Uterus (tissue), 4 donors: ENCODE results near the gene ZMYND8. TPM values are rescaled to one million over a fixed set of nuclear protein-coding genes. Genes with fewer than 3 reads are reported as not detected.

Experiments used
- DNase-seq, 2 donors: peaks; one replicate each; pipeline ENCODE4 v3.0.0-alpha.2; 2019 to 2020
- H3K27ac ChIP-seq, 2 donors: fragments of 200-600 bp; sonication (generic); 1 replicate in 1 of 2; 2 replicates in 1 of 2; pipeline ENCODE4 v1.5.1; 2016 to 2018
- H3K27me3 ChIP-seq, 2 donors: fragments of 200-600 bp; sonication (generic); one replicate each; pipeline ENCODE4 v1.5.1; 2018 to 2019; ENCODE audit warnings: control low read depth in 1 of 2
- H3K36me3 ChIP-seq, 2 donors: fragments of 200-600 bp; sonication (generic); one replicate each; pipeline ENCODE4 v1.5.1; 2019; ENCODE audit warnings: control low read depth in 1 of 2
- H3K4me1 ChIP-seq, 2 donors: fragments of 200-600 bp; sonication (generic); one replicate each; pipeline ENCODE4 v1.5.1; 2018 to 2019; ENCODE audit warnings: control low read depth in 1 of 2
- H3K4me3 ChIP-seq, 2 donors: fragments of 200-600 bp; sonication (generic); 1 replicate in 1 of 2; 2 replicates in 1 of 2; pipeline ENCODE4 v1.5.1; 2018 to 2019; ENCODE audit warnings: mild to moderate bottlenecking in 1 of 2
- H3K9me3 ChIP-seq, 2 donors: fragments of 200-600 bp; sonication (generic); one replicate each; pipeline ENCODE4 v1.5.1; 2019; ENCODE audit warnings: control low read depth in 1 of 2
- POLR2A ChIP-seq, 2 donors: fragments of 450-650 bp; IDR thresholded peaks; one replicate each; pipeline ENCODE4 v1.6.1; 2016; ENCODE audit warnings: antibody characterized with exemption in 2 of 2, mild to moderate bottlenecking in 1 of 2, moderate library complexity in 1 of 2
- intact Hi-C: fragments of 100-400 bp; cut with DNase I; formaldehyde crosslinking; loops from one replicate; pipeline ENCODE4 v1.15.1; 2023; ENCODE audit warnings: low total_unique reads
- total RNA-seq, 4 donors: library from RNA; depleted of rRNA in 3 of 4; stranded (reverse); fragments of >200 nt in 3 of 4; gene quantifications; one replicate each; pipeline versions ENCODE4 v1.1.0 to v1.2.4, GENCODE V29; 2014 to 2023
- TF ChIP-seq, protein P1 (sequence below), 4 experiments: fragments of 200-600 bp in 2 of 4; fragments of 450-650 bp in 2 of 4; sonication (generic) in 2 of 4; IDR thresholded peaks; one replicate each; pipeline ENCODE4 v1.5.1; 2016 to 2019; ENCODE audit warnings: antibody characterized with exemption in 4 of 4, mild to moderate bottlenecking in 2 of 4, moderate library complexity in 1 of 4
- donor health status: DM: yes; HTN: yes; CAD: no.

ZMYND8 gene
- total RNA-seq, 4 donors from 2014 or later = 10.2 to 26.7 (median 16.0) TPM

DNA sequence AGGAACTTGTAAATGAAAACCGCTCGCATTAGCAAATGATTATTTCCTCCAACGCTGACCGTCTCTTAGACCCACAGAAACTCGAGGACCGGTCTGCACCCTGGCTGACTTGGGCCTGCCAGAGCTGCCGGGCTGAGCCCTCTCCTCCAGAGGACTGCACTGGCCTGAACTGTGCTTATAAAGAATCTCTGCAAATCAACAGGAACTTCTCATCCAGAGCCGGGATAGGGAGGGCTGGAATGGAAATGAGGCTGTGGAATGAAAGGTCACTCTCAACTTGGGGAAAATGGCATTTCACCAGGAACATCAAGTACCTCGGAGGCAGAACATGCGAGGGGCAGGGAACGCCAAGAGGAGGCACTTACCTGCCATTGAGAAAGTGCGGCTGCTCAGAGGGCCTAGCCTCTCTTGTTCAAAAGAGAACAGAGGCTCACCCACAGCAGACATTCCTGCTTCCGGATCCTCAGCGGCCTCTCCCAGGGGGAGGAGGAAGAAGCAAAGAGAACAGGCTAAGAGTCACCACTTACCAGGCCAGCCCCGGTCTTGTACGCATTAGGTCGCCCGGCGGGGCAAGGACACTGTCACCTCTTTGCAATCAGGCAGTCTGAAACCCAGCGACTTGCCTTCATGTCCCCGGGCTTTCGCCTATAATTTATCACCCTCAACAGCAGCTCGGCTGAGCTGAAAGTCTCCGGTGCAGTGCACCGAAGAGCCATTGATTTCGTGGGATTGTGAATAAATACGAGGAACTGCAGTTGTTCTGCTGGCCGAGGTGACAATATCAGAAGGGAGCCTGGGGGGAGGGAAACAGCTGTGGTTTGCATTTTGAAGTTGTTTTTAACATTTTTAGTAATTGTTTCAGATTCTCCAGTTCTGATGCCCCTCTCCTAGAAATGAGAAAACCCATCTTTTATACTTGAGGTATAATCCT, 37.6 kb downstream of the ZMYND8 start:
- peaks cover 28 to 36% of the 10 kb centered on the region in 2 donors for H3K4me1 ChIP-seq
- H3K27me3 ChIP-seq = no peaks in the 10 kb centered on the region
- no peak overlapping the region for H3K4me3 ChIP-seq
- TF ChIP-seq, protein P1, sequence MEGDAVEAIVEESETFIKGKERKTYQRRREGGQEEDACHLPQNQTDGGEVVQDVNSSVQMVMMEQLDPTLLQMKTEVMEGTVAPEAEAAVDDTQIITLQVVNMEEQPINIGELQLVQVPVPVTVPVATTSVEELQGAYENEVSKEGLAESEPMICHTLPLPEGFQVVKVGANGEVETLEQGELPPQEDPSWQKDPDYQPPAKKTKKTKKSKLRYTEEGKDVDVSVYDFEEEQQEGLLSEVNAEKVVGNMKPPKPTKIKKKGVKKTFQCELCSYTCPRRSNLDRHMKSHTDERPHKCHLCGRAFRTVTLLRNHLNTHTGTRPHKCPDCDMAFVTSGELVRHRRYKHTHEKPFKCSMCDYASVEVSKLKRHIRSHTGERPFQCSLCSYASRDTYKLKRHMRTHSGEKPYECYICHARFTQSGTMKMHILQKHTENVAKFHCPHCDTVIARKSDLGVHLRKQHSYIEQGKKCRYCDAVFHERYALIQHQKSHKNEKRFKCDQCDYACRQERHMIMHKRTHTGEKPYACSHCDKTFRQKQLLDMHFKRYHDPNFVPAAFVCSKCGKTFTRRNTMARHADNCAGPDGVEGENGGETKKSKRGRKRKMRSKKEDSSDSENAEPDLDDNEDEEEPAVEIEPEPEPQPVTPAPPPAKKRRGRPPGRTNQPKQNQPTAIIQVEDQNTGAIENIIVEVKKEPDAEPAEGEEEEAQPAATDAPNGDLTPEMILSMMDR (IDR thresholded peaks at IDR 0.05) = no peak
- TF ChIP-seq POLR2A (IDR thresholded peaks at IDR 0.05) = peak; percentile 58 to 67
- intact Hi-C loops = loop anchor here (5.0 kb wide), 1 partner anchor 38 kb away; the partner anchor contains the start of gene ZMYND8
- peak overlapping the region; percentile 93 to 98 for H3K27ac ChIP-seq
- H3K9me3 ChIP-seq = no peaks in the 10 kb centered on the region
- peak; percentile 81 to 84 for DNase-seq
- H3K36me3 ChIP-seq = no peaks in the 10 kb centered on the region

DNA sequence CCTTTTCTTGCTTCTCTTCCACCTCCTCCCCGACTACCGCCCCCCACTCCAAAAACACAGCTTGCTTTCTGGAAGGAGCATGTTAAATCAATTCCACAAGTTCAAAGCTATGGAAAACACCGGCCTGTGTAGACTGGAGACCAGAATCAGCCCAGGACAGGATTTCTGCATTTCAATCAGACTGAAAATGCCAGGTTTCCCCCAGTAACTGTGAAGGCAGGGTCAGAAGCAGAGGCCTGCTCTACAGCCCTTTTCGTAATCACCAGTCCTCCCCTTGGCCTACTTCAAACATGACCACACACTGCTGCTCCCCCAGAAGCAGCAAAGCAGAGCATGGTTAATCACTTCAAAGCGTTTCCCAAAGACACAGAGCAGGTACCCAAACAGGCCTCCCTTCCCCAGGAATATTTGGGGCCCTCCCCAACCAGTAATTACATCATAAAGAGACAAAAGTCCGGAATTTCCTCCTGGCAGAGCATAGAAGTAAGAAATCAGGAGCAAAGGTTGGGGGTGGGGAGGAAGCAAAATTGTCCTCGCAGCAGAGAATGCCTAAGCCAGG, 38.4 kb downstream of the ZMYND8 start:
- H3K9me3 ChIP-seq = no peaks in the 10 kb centered on the region
- TF ChIP-seq POLR2A (IDR thresholded peaks at IDR 0.05) = no peak
- TF ChIP-seq, protein P1 (IDR thresholded peaks at IDR 0.05) = no peak
- no peaks in the 10 kb centered on the region for H3K27me3 ChIP-seq
- peaks cover 28 to 36% of the 10 kb centered on the region in 2 donors for H3K4me1 ChIP-seq
- DNase-seq = peak; percentile 66 to 77
- H3K27ac ChIP-seq = peak overlapping the region; percentile 93 to 98
- H3K36me3 ChIP-seq = no peaks in the 10 kb centered on the region
- no peak overlapping the region for H3K4me3 ChIP-seq
- intact Hi-C loops = loop anchor here (5.0 kb wide), 1 partner anchor 39 kb away; the partner anchor contains the start of gene ZMYND8

DNA sequence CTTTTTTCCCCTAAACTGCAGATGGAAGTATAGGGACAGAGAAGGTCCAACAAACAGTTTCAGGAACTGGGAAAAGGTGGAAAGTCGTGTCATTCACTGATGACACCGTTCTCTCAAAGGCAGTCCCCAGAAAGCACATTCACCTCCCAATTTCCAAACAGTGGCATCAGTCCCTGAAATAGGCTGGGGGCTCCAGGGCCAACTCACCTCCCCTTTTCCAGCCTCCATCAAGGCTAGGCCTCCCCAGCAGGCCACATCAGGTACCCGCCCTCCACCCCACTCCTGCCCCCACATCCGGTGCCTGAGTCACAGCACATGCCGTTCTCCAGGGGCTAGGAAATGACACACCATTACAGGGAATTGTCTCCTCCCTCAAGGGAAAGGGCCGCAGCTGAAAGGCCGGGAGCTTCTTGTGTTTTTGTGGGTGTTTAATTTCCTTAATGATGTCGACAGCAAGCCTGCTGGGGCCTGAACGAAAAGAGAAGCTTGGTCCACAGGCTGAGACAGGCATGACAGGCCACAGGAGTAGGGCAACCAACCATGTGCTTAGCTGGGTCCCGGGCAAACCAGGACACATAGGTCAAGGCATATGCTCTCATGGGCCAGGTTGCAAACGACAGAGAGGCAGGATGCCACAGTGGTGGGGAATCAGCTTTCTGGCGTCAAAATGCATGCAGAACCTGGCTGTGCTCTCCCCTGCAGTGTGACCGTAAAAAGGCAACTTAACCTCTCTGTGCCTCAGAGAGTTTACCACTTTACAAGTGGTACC, 39.2 kb downstream of the ZMYND8 start:
- Histone ChIP-seq H3K4me3 (no peak overlapping the region), H3K4me1 (peaks cover 28 to 36% of the 10 kb centered on the region in 2 donors)
- intact Hi-C loops = loop anchor here (5.0 kb wide), 1 partner anchor 40 kb away; the partner anchor contains the start of gene ZMYND8

DNA sequence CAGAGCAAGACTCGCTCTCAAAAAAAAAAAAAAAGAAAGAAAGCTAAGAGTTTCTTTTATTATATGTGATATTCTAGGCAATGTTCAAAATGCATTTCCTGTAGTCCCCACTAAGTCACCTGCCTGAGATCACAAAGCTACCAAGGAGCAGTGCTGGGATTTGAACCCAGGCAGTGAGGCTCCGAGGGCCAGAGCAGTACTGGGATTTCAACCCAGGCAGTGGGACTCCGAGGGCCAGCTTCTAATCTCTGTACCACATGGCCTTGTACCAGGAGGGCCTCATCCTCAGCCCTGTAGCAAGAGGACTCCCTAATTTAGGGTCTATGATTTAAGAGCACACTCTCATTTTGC, 39.7 kb downstream of the ZMYND8 start:
- H3K9me3 ChIP-seq = no peaks in the 10 kb centered on the region
- H3K4me3 ChIP-seq = no peak overlapping the region
- H3K4me1 ChIP-seq = peaks cover 28 to 36% of the 10 kb centered on the region in 2 donors
- intact Hi-C loops = loop anchor here (5.0 kb wide), 1 partner anchor 41 kb away; the partner anchor contains the start of gene ZMYND8
- TF ChIP-seq, protein P1 (IDR thresholded peaks at IDR 0.05) = no peak
- H3K27ac ChIP-seq = peak overlapping the region; percentile 93 to 98
- no peaks in the 10 kb centered on the region for H3K27me3 ChIP-seq
- DNase-seq = no peak
- no peaks in the 10 kb centered on the region for H3K36me3 ChIP-seq

More for the DNA sequence above, 39.2 kb downstream of the ZMYND8 start:
- peak overlapping the region; percentile 93 to 98 for H3K27ac ChIP-seq
- TF ChIP-seq POLR2A (IDR thresholded peaks at IDR 0.05) = peak; percentile 31 to 41
- TF ChIP-seq, protein P1 (IDR thresholded peaks at IDR 0.05) = no peak
- H3K9me3 ChIP-seq = no peaks in the 10 kb centered on the region
- H3K36me3 ChIP-seq = no peaks in the 10 kb centered on the region
- peak; percentile 77 to 90 for DNase-seq
- H3K27me3 ChIP-seq = no peaks in the 10 kb centered on the region
